GM12891 (cell line): ENCODE data around the gene ERVW-1.
A peak's percentile ranks its signal among the peaks of the same experiment; 100 is the strongest.

Experiments used
- DNase-seq: peaks from one replicate; pipeline ENCODE4 v3.0.0; 2011; ENCODE audit warnings: low spot score; ENCODE audit not compliant: insufficient read length
- FAIRE-seq: peaks from 2 replicates; lab custom pipeline; 2011; peaks lifted over from hg19 to GRCh38; lab: Jason Lieb, UNC
- PAX5 ChIP-seq: IDR thresholded peaks from 2 replicates; pipeline ENCODE4 v1.6.1; 2011; ENCODE audit warnings: low read length, moderate library complexity, mild to moderate bottlenecking; ENCODE audit not compliant: insufficient read depth, severe bottlenecking
- POLR2A ChIP-seq: IDR thresholded peaks from 2 replicates; pipeline ENCODE4 v1.6.1; 2011; ENCODE audit warnings: low read depth, low read length, control low read depth
- POLR2AphosphoS5 ChIP-seq: IDR thresholded peaks from 2 replicates; pipeline ENCODE4 v1.6.1; 2011; ENCODE audit warnings: low read depth, low read length, control low read depth
- POU2F2 ChIP-seq: IDR thresholded peaks from 2 replicates; pipeline ENCODE4 v1.6.1; 2011; ENCODE audit warnings: low read depth, mild to moderate bottlenecking, control low read depth, low read length, moderate library complexity
- SPI1 ChIP-seq: IDR thresholded peaks from 2 replicates; pipeline ENCODE4 v1.6.1; 2011; ENCODE audit warnings: low read depth, low read length, control low read depth
- TAF1 ChIP-seq: IDR thresholded peaks from 2 replicates; pipeline ENCODE4 v1.6.1; 2011; ENCODE audit warnings: low read depth, low read length, control low read depth

The ERVW-1 gene

DNA sequence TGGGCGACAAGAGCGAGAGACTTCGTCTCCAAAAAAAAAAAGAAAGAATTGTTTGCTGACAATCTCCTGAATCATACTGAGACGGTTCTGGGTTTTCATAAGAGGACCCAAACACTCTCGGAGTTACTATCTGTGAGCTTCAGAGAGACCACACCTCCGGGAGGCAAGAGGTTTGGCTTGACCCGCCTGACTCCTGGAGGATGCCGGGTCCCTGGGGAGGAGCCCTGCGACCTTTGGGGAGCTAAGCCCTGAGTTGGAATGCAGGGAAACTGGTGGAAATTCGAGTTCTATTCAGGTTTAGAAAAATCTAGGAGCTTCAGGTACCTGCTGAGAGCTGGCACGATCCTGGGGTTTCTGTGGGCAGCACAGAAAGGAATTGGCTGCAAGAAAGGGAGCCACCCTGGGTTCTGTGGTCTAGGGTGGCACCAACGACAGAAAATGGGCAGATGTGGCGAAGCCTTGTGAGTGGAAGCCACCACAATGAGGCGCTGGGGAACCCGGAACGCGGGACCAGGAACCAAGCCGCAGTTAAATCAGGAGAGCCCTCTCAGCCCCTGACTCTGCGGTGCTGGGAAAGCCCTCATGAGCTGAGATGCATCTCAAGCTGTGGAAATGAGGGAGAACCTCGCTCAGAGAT, 52.3 kb downstream of the ERVW-1 start:
- DNase-seq, result no peak
- TF ChIP-seq POLR2A (no peak), PAX5 (no peak), TAF1 (no peak), POLR2AphosphoS5 (no peak), POU2F2 (no peak), SPI1 (no peak)
- FAIRE-seq, result no peak

- FAIRE-seq (peak; percentile 83), DNase-seq (no peak)
- TF ChIP-seq POLR2A (no peak), PAX5 (no peak), POLR2AphosphoS5 (no peak), POU2F2 (no peak), SPI1 (no peak), TAF1 (no peak)
Measured at GRCh38 chr7:92423710-92424131, 54.0 kb downstream of the ERVW-1 start.

- DNase-seq (no peak), FAIRE-seq (no peak)
- no peak for TF ChIP-seq TAF1
- no peak for TF ChIP-seq POLR2AphosphoS5
- no peak for TF ChIP-seq SPI1
- no peak for TF ChIP-seq POLR2A
- no peak for TF ChIP-seq PAX5
- TF ChIP-seq POU2F2, result no peak
Measured at GRCh38 chr7:92422926-92423325, 54.8 kb downstream of the ERVW-1 start.

DNA sequence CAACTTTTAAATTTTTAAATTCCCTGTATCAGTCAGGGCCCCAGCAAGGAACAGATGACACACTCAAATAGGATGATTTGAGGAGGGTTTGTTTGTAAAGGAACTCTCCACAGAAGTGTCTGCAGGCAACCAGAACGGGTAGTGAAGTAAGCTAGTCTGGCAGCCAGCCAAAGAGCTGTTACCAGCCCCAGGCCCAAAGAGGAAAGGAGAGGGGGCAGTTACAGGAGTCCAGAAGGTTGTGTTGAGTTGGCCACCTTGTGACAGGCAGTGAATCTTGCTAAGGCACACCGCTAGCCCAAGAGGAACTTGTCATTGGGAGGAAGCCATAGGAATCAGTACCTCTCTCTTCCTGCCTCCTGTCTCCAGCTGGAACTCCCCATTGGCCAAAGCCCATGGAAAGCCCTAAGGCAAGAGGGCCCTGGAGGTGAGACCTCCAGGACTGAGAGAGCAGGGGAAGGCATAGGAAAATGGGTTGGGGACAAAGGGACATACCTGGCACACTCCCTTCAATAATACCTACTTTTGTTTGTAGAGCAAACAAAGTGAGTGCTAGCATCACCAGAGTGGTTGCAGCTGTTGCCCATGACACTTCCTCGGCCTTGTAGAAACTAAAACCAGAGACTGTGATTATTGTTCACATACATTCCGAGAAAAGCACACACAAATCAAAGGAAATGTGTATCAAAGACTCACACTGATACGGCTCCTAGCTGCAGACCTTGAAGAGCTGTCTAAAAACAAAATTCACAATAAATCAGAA, 55.9 kb downstream of the ERVW-1 start:
- DNase-seq (no peak), FAIRE-seq (no peak)
- TF ChIP-seq POU2F2, result no peak
- TF ChIP-seq TAF1, result no peak
- TF ChIP-seq POLR2AphosphoS5, result no peak
- TF ChIP-seq POLR2A, result no peak
- TF ChIP-seq SPI1, result no peak
- no peak for TF ChIP-seq PAX5
